ENCODE results near the gene CRYGC. TPM values are rescaled to one million over a fixed set of nuclear protein-coding genes. Genes with fewer than 3 reads are reported as not detected.
"Not testable (repeated sequence)": the region's sequence is repeated elsewhere in the genome, so short reads cannot be mapped to it uniquely, and the experiment has no call there.

The CRYGC gene
- total and polyA plus RNA-seq, 2 donors from 2014 or later, result not detected

DNA sequence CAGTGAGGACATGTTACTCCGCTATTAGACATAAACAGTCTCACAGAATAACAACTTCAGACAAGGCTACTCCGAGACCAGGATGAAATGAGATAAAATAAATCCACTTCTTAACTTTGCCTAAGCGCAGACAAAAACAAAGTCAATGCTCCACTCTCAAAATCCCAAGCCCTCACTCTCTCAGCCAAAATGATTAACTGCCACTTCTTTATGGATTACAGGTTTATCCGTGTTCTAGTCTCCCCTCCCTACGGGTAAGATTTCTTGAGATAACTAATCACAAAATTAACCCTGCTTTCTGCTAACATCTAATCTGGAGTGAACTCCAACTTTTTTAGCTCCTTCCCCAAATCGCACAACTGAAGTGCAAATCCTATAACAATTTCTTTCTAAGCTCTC is 1.1 kb upstream of the CRYGC start:
- FAIRE-seq (no peak), DNase-seq (no peak)
- Histone ChIP-seq H3K27ac (ENCODE audit: low read depth in 2 of 2, low read length in 2 of 2) (no peak overlapping the region), H3K27me3 (ENCODE audit: control insufficient read depth, insufficient read depth, low read length) (no peaks in the 10 kb centered on the region), H3K36me3 (ENCODE audit: control insufficient read depth in 2 of 3, insufficient read depth in 3 of 3, low read length in 3 of 3) (no peaks in the 10 kb centered on the region), H3K9ac (ENCODE audit: low read length in 3 of 3) (no peak overlapping the region), H3K9me3 (ENCODE audit: control insufficient read depth in 2 of 3, insufficient read depth in 1 of 3, low read length in 3 of 3) (no peaks in the 10 kb centered on the region), H3K4me3 (ENCODE audit: low read length in 3 of 3) (no peak overlapping the region), H3K4me1 (ENCODE audit: control insufficient read depth in 2 of 3, insufficient read depth in 2 of 3, low read depth in 1 of 3, low read length in 3 of 3) (no peaks in the 10 kb centered on the region)
- TF ChIP-seq, protein P1, sequence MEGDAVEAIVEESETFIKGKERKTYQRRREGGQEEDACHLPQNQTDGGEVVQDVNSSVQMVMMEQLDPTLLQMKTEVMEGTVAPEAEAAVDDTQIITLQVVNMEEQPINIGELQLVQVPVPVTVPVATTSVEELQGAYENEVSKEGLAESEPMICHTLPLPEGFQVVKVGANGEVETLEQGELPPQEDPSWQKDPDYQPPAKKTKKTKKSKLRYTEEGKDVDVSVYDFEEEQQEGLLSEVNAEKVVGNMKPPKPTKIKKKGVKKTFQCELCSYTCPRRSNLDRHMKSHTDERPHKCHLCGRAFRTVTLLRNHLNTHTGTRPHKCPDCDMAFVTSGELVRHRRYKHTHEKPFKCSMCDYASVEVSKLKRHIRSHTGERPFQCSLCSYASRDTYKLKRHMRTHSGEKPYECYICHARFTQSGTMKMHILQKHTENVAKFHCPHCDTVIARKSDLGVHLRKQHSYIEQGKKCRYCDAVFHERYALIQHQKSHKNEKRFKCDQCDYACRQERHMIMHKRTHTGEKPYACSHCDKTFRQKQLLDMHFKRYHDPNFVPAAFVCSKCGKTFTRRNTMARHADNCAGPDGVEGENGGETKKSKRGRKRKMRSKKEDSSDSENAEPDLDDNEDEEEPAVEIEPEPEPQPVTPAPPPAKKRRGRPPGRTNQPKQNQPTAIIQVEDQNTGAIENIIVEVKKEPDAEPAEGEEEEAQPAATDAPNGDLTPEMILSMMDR (IDR thresholded peaks at IDR 0.05; ENCODE audit: borderline replicate concordance, extremely low read depth, insufficient read depth), result no peak
- intact Hi-C loops (cut with DNase I), result no loop called here

DNA sequence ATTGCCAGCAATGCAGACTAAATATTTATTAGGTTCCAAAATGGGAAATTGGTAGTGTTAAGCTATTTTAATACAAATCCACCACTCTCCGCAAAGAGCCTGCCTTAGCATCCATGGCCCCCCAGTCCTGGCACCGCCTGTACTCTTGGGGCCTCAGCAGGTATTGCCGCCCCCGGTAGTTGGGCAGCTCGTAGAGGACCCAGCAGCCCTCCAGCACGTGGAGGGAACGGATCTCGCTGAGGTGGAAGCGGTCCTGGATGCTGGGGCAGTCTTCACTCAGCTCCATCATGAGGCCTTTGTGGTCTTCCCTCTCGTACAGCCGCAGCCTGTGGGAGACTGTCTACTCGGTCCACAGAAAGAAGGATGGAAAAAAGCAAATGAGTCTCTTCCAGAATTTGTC is 1.5 kb downstream of the CRYGC start:
- Histone ChIP-seq H3K4me1 (ENCODE audit: control insufficient read depth in 2 of 3, insufficient read depth in 2 of 3, low read depth in 1 of 3, low read length in 3 of 3) (no peaks in the 10 kb centered on the region), H3K27me3 (ENCODE audit: control insufficient read depth, insufficient read depth, low read length) (no peaks in the 10 kb centered on the region), H3K4me3 (ENCODE audit: low read length in 3 of 3) (no peak overlapping the region), H3K36me3 (ENCODE audit: control insufficient read depth in 2 of 3, insufficient read depth in 3 of 3, low read length in 3 of 3) (no peaks in the 10 kb centered on the region), H3K9me3 (ENCODE audit: control insufficient read depth in 2 of 3, insufficient read depth in 1 of 3, low read length in 3 of 3) (no peaks in the 10 kb centered on the region), H3K9ac (ENCODE audit: low read length in 3 of 3) (no peak overlapping the region), H3K27ac (ENCODE audit: low read depth in 2 of 2, low read length in 2 of 2) (no peak overlapping the region)
- DNase-seq (peak in 1 of 5 donors; percentile 47), FAIRE-seq (no peak)
- TF ChIP-seq, protein P1 (IDR thresholded peaks at IDR 0.05; ENCODE audit: borderline replicate concordance, extremely low read depth, insufficient read depth), result no peak
- intact Hi-C loops (cut with DNase I), result no loop called here

DNA sequence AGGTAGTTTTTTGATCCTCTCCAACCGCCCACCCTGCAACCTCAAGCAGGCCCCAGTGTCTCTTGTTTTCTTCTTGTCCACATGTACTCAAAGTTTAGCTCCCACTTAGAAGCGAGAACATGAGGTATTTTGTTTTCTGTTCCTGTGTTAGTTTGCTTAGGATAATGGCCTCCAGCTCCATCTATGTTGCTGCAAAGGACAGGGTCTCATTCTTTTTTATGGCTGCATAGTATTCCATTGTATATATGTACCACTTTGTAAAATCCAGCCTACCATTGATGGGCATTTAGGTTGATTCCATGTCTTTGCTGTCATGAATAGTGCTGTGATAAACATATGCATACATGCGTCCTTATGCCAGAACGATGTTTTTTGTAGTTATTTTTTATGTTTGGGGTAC is 2.5 kb downstream of the CRYGC start:
- Histone ChIP-seq H3K36me3 (ENCODE audit: control insufficient read depth in 2 of 3, insufficient read depth in 3 of 3, low read length in 3 of 3) (no peaks in the 10 kb centered on the region), H3K4me3 (ENCODE audit: low read length in 3 of 3) (no peak overlapping the region), H3K4me1 (ENCODE audit: control insufficient read depth in 2 of 3, insufficient read depth in 2 of 3, low read depth in 1 of 3, low read length in 3 of 3) (no peaks in the 10 kb centered on the region), H3K9ac (ENCODE audit: low read length in 3 of 3) (no peak overlapping the region), H3K27ac (ENCODE audit: low read depth in 2 of 2, low read length in 2 of 2) (no peak overlapping the region), H3K27me3 (ENCODE audit: control insufficient read depth, insufficient read depth, low read length) (no peaks in the 10 kb centered on the region), H3K9me3 (ENCODE audit: control insufficient read depth in 2 of 3, insufficient read depth in 1 of 3, low read length in 3 of 3) (no peaks in the 10 kb centered on the region)
- TF ChIP-seq, protein P1 (IDR thresholded peaks at IDR 0.05; ENCODE audit: borderline replicate concordance, extremely low read depth, insufficient read depth), result no peak
- intact Hi-C loops (cut with DNase I), result no loop called here
- FAIRE-seq (no peak), DNase-seq (no peak)

DNA sequence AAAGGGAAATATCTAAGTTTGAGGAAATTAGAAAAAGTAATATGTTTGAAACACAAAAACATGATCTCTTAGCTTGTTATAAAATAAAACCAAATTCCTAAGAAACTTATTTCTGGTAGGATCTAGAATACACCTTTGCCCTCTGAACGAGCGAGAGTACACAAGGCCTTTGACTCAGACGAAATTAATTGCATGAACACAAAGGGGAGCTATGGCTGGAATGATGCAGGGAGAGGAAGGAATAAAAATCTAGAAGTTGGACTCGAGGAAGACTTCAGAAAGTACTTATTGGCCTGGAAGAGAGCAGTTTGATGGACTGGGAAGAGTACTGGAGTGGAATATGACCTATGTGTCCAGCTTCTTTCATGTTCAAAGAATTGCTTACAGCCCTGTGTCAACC is 4.4 kb downstream of the CRYGC start:
- no peak overlapping the region for H3K9ac ChIP-seq (ENCODE audit: low read length in 3 of 3)
- intact Hi-C loops (cut with DNase I), result no loop called here
- no peak for FAIRE-seq

DNA sequence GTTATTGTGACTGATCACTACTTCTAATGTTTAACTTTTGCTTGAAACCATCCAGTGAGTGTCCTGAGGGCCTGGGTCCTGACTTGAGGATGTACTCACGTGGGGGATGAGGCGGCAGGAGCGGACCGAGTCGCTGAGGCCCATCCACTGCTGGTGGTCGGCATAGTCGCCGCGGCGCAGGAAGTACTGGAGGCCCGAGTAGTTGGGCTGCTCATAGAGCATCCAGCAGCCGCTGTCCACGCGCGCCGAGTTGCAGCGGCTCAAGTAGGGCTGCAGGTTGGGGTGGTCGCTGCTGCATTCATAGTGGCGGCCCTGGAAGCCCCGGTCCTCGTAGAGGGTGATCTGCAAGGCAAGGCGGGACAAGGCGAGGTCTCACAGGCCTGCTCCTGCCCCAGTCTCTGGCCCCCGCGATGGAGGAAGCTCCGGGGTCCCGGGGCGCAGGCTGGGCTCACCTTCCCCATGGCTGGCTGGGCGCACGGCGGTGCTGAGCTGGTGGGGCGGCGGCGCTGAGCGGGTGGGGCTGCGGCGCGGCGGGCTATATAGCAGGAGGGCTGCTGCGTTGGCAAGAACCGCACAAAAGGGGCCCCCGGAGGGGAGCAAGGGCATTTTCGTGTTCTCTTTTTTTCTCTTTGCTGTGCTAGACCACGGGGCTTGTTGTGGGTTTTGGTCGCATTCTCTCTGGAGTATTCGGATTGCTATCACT is 5.5 kb downstream of the CRYGC start, which contains the start of gene CRYGD:
Gene CRYGD, minus strand, starts transcription at position 512 of the 703 bp plus-strand sequence. Its CDS starts 51 bp downstream, at position 461.
- peak in 4 of 5 donors; percentile 28 to 55 (median 46) for DNase-seq
- H3K36me3 ChIP-seq (ENCODE audit: control insufficient read depth in 2 of 3, insufficient read depth in 3 of 3, low read length in 3 of 3); H3K9me3 ChIP-seq (ENCODE audit: control insufficient read depth in 2 of 3, insufficient read depth in 1 of 3, low read length in 3 of 3); intact Hi-C loops (cut with DNase I); H3K9ac ChIP-seq (ENCODE audit: low read length in 3 of 3); FAIRE-seq; H3K4me1 ChIP-seq (ENCODE audit: control insufficient read depth in 2 of 3, insufficient read depth in 2 of 3, low read depth in 1 of 3, low read length in 3 of 3); H3K27ac ChIP-seq (ENCODE audit: low read depth in 2 of 2, low read length in 2 of 2); H3K27me3 ChIP-seq (ENCODE audit: control insufficient read depth, insufficient read depth, low read length): not testable (repeated sequence)
- peak within 1 kb of the TSS in 1 of 3 donors; percentile 9 for H3K4me3 ChIP-seq (ENCODE audit: low read length in 3 of 3)

More for the DNA sequence above, 4.4 kb downstream of the CRYGC start:
- Histone ChIP-seq H3K36me3 (ENCODE audit: control insufficient read depth in 2 of 3, insufficient read depth in 3 of 3, low read length in 3 of 3) (no peaks in the 10 kb centered on the region), H3K9me3 (ENCODE audit: control insufficient read depth in 2 of 3, insufficient read depth in 1 of 3, low read length in 3 of 3) (no peaks in the 10 kb centered on the region), H3K27me3 (ENCODE audit: control insufficient read depth, insufficient read depth, low read length) (no peaks in the 10 kb centered on the region), H3K4me1 (ENCODE audit: control insufficient read depth in 2 of 3, insufficient read depth in 2 of 3, low read depth in 1 of 3, low read length in 3 of 3) (no peaks in the 10 kb centered on the region), H3K27ac (ENCODE audit: low read depth in 2 of 2, low read length in 2 of 2) (no peak overlapping the region), H3K4me3 (ENCODE audit: low read length in 3 of 3) (no peak overlapping the region)
- DNase-seq, result no peak
- TF ChIP-seq, protein P1 (IDR thresholded peaks at IDR 0.05; ENCODE audit: borderline replicate concordance, extremely low read depth, insufficient read depth), result no peak
